ENCODE results near the gene APMAP.

DNA sequence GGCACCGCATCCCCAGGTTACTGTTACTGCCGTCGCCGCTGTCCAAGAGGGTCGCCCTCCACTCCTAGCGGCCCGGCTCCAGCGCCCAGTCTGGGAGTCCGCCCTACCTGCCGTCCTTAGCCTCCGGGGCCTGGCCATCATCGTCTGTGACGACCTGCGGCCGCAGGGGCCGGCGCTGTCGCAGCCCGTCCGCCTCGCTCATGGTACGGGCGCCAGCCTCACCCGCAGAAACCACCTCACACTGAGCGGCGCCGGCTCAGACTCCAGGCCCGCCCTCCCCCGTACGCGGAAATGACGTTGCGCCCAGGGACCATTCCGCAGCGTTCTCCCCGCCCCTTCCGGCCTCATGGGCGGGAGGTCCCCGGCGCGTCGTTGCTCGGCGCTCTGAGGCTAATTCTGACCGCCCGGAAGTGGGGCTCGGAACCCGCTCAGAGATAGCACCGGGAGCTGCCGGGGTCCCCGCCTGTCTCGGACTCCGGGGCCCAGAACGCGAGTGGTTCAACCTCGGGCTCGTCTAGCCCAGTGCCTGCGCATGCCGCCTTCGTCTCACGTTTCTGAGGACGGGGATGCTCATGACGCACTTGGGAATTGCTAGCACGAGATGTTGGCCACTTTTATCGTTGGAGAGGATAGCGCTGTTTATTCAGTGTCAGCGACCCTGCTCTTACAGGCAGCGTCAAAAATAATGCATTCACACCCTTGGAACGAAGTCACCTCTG, at the start of gene APMAP:
- TF ChIP-seq, protein P1, sequence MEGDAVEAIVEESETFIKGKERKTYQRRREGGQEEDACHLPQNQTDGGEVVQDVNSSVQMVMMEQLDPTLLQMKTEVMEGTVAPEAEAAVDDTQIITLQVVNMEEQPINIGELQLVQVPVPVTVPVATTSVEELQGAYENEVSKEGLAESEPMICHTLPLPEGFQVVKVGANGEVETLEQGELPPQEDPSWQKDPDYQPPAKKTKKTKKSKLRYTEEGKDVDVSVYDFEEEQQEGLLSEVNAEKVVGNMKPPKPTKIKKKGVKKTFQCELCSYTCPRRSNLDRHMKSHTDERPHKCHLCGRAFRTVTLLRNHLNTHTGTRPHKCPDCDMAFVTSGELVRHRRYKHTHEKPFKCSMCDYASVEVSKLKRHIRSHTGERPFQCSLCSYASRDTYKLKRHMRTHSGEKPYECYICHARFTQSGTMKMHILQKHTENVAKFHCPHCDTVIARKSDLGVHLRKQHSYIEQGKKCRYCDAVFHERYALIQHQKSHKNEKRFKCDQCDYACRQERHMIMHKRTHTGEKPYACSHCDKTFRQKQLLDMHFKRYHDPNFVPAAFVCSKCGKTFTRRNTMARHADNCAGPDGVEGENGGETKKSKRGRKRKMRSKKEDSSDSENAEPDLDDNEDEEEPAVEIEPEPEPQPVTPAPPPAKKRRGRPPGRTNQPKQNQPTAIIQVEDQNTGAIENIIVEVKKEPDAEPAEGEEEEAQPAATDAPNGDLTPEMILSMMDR (IDR thresholded peaks at IDR 0.05), result no peak
- TF ChIP-seq EZH2 (IDR thresholded peaks at IDR 0.05) (no peak), EZH2phosphoT487 (IDR thresholded peaks at IDR 0.05) (no peak)

Measured in neural progenitor cell (in vitro differentiated cells).